Parathyroid adenoma (tissue), 2 donors: ENCODE data around the gene STK26.

ENCODE experiments used
- H2AFZ ChIP-seq: fragments of 300-600 bp; sonication (generic); one replicate; pipeline ENCODE4 v1.7.0; 2017; ENCODE audit warnings: antibody characterized with exemption, mild to moderate bottlenecking
- H3K27ac ChIP-seq: fragments of 300-600 bp; sonication (generic); one replicate; pipeline ENCODE4 v1.7.0; 2017
- H3K27me3 ChIP-seq: fragments of 300-600 bp; sonication (generic); one replicate; pipeline ENCODE4 v1.7.0; 2017; ENCODE audit warnings: low read length; ENCODE audit not compliant: control insufficient read depth, insufficient read depth
- H3K36me3 ChIP-seq: fragments of 300-600 bp; sonication (generic); one replicate; pipeline ENCODE4 v1.7.0; 2017; ENCODE audit warnings: low read length; ENCODE audit not compliant: control insufficient read depth, insufficient read depth
- H3K4me1 ChIP-seq: fragments of 300-600 bp; sonication (generic); one replicate; pipeline ENCODE4 v1.7.0; 2017; ENCODE audit warnings: control low read depth
- H3K4me2 ChIP-seq: fragments of 300-600 bp; sonication (generic); one replicate; pipeline ENCODE4 v1.7.0; 2017; ENCODE audit warnings: low read length
- H3K4me3 ChIP-seq: fragments of 300-600 bp; sonication (generic); one replicate; pipeline ENCODE4 v1.7.0; 2017; ENCODE audit warnings: low read depth, low read length
- H3K79me2 ChIP-seq: fragments of 300-600 bp; sonication (generic); one replicate; pipeline ENCODE4 v1.7.0; 2017; ENCODE audit warnings: control low read depth
- H3K9ac ChIP-seq: fragments of 300-600 bp; sonication (generic); one replicate; pipeline ENCODE4 v1.7.0; 2017; ENCODE audit warnings: mild to moderate bottlenecking
- H3K9me3 ChIP-seq: fragments of 300-600 bp; sonication (generic); one replicate; pipeline ENCODE4 v1.7.0; 2017; ENCODE audit warnings: low read length; ENCODE audit not compliant: control insufficient read depth
- TF ChIP-seq, protein P1 (sequence below): fragments of 300-600 bp; sonication (generic); IDR thresholded peaks from one replicate; pipeline ENCODE4 v1.7.0; 2017; ENCODE audit warnings: antibody characterized with exemption, mild to moderate bottlenecking
- donor health status: primary hyperparathyroidism.

The STK26 gene

DNA sequence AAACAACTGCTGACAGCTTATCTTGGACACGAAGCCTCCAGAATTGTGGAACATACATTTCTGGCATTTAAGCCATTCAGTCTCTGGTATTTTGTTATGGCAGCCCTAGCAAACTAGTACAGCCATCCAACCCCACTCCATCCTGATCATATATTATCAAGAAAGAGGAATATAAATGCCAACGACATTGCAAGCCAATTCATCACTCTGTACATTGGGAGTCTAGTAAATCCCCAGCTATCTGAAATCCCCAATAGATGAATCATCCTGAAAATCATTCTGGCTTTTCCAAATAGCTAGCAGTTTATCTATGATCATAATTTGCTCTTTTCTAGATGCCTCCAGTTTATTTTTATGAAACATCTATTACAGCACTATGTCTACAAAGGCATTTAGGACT lies 63.6 kb downstream of the STK26 start:
- no peak overlapping the region for H3K27ac ChIP-seq
- H3K79me2 ChIP-seq, result no peaks in the 10 kb centered on the region
- no peaks in the 10 kb centered on the region for H3K27me3 ChIP-seq

DNA sequence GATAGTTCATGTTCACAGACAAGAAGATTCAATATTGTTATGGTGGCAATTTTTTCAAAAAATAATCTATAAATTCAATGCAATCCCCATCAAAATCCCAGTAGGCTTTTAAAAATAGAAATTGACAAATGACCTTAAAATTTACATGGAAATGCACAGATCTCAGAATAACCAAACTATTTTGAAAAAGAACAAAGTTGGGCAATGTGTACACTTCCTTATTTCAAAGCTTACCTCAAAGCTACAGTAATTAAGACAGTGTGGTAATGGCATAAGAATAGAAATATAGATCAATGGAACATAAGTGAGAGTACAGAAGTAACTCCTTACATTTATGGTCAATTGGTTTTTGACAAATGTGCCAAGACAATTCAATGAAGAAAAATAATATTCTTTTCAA lies 65.8 kb downstream of the STK26 start:
- no peaks in the 10 kb centered on the region for H3K36me3 ChIP-seq
- H3K9ac ChIP-seq, result no peak overlapping the region
- no peak overlapping the region for H3K4me2 ChIP-seq
- H2AFZ ChIP-seq, result no peak overlapping the region
- TF ChIP-seq, protein P1, sequence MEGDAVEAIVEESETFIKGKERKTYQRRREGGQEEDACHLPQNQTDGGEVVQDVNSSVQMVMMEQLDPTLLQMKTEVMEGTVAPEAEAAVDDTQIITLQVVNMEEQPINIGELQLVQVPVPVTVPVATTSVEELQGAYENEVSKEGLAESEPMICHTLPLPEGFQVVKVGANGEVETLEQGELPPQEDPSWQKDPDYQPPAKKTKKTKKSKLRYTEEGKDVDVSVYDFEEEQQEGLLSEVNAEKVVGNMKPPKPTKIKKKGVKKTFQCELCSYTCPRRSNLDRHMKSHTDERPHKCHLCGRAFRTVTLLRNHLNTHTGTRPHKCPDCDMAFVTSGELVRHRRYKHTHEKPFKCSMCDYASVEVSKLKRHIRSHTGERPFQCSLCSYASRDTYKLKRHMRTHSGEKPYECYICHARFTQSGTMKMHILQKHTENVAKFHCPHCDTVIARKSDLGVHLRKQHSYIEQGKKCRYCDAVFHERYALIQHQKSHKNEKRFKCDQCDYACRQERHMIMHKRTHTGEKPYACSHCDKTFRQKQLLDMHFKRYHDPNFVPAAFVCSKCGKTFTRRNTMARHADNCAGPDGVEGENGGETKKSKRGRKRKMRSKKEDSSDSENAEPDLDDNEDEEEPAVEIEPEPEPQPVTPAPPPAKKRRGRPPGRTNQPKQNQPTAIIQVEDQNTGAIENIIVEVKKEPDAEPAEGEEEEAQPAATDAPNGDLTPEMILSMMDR, result no peak
- no peaks in the 10 kb centered on the region for H3K79me2 ChIP-seq
- no peaks in the 10 kb centered on the region for H3K9me3 ChIP-seq
- no peak overlapping the region for H3K4me3 ChIP-seq
- no peaks in the 10 kb centered on the region for H3K4me1 ChIP-seq
- H3K27me3 ChIP-seq, result no peaks in the 10 kb centered on the region
- no peak overlapping the region for H3K27ac ChIP-seq

More for the DNA sequence above, 63.6 kb downstream of the STK26 start:
- Histone ChIP-seq H3K4me3 (no peak overlapping the region), H3K9ac (no peak overlapping the region), H3K4me1 (no peaks in the 10 kb centered on the region), H3K4me2 (no peak overlapping the region), H3K36me3 (no peaks in the 10 kb centered on the region), H2AFZ (no peak overlapping the region), H3K9me3 (no peaks in the 10 kb centered on the region)
- TF ChIP-seq, protein P1, result no peak

DNA sequence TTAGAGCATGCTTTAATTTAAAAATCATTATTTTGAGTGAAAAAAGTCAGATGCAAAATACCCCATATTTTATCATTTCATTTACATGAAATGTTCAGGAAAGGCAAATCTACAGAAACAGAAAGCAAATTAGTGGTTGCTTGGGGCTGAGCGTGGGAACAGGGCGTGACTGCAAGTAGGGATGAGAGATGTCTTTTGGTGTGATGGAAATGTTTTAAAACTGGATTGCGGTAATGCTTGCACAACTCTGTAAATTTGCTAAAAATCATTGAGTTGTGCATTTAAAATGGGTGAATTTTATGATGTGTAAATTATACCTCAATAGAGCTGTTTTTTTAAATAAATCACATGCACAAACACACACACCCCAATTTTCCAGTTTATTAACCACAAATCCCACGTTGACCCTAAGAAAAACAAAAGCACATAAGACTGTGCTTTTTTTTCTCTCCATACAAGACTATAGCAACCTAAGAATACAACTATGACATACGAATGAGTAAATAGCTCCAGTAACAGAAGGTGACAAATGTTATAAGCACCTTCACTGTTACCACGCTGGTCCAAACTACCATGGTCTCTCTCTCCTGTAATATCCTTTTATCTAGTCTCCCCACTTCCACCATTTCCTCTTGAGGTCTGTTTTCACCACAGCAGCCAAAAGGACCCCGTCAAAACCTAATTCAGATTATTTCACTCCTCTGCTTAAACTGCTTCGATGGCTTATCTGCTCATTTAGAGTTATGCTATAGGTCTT lies 67.5 kb downstream of the STK26 start:
- no peak overlapping the region for H3K9ac ChIP-seq
- no peaks in the 10 kb centered on the region for H3K36me3 ChIP-seq
- no peak overlapping the region for H3K27ac ChIP-seq
- no peaks in the 10 kb centered on the region for H3K27me3 ChIP-seq
- TF ChIP-seq, protein P1, result no peak
- H3K4me3 ChIP-seq, result no peak overlapping the region
- no peak overlapping the region for H2AFZ ChIP-seq
- no peaks in the 10 kb centered on the region for H3K4me1 ChIP-seq
- no peak overlapping the region for H3K4me2 ChIP-seq
- H3K79me2 ChIP-seq, result no peaks in the 10 kb centered on the region
- no peaks in the 10 kb centered on the region for H3K9me3 ChIP-seq

DNA sequence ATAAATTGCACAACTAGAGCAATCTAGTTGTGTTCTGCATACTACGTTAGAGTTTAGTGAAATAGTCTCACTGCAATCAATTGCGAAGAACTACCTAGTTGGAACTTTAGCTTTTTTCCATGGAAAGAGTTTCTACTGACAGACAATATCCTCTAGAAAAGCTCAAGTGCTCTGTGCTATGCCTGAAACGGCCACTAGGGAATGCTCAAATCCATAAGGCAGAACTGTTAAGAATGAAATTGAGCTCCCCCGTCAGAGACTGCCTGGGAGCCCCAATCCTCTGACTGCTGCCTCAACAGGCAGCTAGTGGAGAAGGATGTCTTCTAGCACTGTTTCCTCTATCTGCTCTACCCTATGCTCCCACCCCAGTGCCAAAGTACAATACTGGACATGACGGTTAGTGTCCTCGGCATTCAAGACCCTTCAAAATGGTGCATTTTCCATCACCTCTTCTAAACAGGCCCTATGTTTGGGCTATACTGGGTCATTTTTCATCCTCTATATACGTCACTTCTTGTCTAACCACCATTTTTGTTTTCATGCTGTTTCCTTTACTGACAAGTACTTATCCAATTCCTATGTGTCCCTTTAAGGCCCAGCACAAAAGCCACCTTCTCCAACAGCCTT lies 69.5 kb downstream of the STK26 start:
- Histone ChIP-seq H3K9me3 (no peaks in the 10 kb centered on the region), H3K4me2 (no peak overlapping the region), H2AFZ (no peak overlapping the region), H3K27ac (no peak overlapping the region), H3K79me2 (no peaks in the 10 kb centered on the region), H3K27me3 (no peaks in the 10 kb centered on the region), H3K4me1 (no peaks in the 10 kb centered on the region), H3K9ac (no peak overlapping the region), H3K4me3 (no peak overlapping the region), H3K36me3 (no peaks in the 10 kb centered on the region)
- TF ChIP-seq, protein P1, result peak; percentile 87
